Naive thymus-derived CD8-positive, alpha-beta T cell (primary cell): ENCODE results near the gene MTG1. TPM values are rescaled to one million over a fixed set of nuclear protein-coding genes. Genes with fewer than 3 reads are reported as not detected.
"Not testable (repeated sequence)": the region's sequence is repeated elsewhere in the genome, so short reads cannot be mapped to it uniquely, and the experiment has no call there.

ENCODE experiments used
- ATAC-seq, 2 donors: fragments of 150-1000 bp; cut with Tn5 transposase in 1 of 2; sonication (Bioruptor Pico), chemical (Tn5 transposase) in 1 of 2; 1 replicate in 1 of 2; 2 replicates in 1 of 2; pipeline ENCODE4 v1.10.0; 2021; ENCODE audit warnings: mild to moderate bottlenecking in 2 of 2, moderate library complexity in 2 of 2
- POLR2A ChIA-PET: fragments of 350-600 bp; sonication (Branson Sonifier 250); formaldehyde crosslinking; loops from one replicate; lab custom pipeline; 2021; ENCODE audit warnings: antibody characterized with exemption; lab: Charles Lee
- DNase-seq, 10 donors: peaks; one replicate each; pipeline versions ENCODE4 v3.0.0 to v3.0.0-alpha.2; 2020 to 2022
- H3K27ac Mint-ChIP-seq, 10 donors: one replicate each; pipeline ENCODE4 v1.8.0; 2020 to 2022; ENCODE audit warnings: mild to moderate bottlenecking in 10 of 10, mixed read lengths in 10 of 10, moderate library complexity in 4 of 10, inconsistent platforms in 1 of 10
- H3K27me3 Mint-ChIP-seq, 5 donors: one replicate each; pipeline ENCODE4 v1.8.0; 2021 to 2022; ENCODE audit warnings: mixed read lengths in 5 of 5
- H3K36me3 Mint-ChIP-seq, 3 donors: one replicate each; pipeline ENCODE4 v1.8.0; 2020 to 2022; ENCODE audit warnings: mixed read lengths in 3 of 3, mild to moderate bottlenecking in 2 of 3, inconsistent platforms in 1 of 3
- H3K4me1 Mint-ChIP-seq, 4 donors: one replicate each; pipeline ENCODE4 v1.8.0; 2021 to 2022; ENCODE audit warnings: mixed read lengths in 4 of 4
- H3K4me3 Mint-ChIP-seq, 10 donors: one replicate each; pipeline ENCODE4 v1.8.0; 2020 to 2022; ENCODE audit warnings: mild to moderate bottlenecking in 10 of 10, mixed read lengths in 10 of 10, moderate library complexity in 6 of 10, inconsistent platforms in 1 of 10
- H3K9me3 Mint-ChIP-seq, 9 donors: one replicate each; pipeline ENCODE4 v1.8.0; 2020 to 2022; ENCODE audit warnings: mixed read lengths in 9 of 9, mild to moderate bottlenecking in 3 of 9, inconsistent platforms in 1 of 9, moderate library complexity in 1 of 9
- polyA plus RNA-seq, 3 donors: library from polyadenylated mRNA; unstranded; fragments of 300-500 nt; fragmentation: Illumina TruSeq; gene quantifications; one replicate each; pipeline ENCODE4 v1.2.3, GENCODE V29; 2021
- total RNA-seq, 8 experiments: library from RNA in 2 of 8; stranded (reverse) in 2 of 8; gene quantifications; one replicate each; pipeline ENCODE4 v1.2.3 and lab custom pipeline; 2021 to 2026

MTG1 gene
- total and polyA plus RNA-seq, 5 experiments from 2014 or later, result 19.4 to 67.9 (median 37.9) TPM

- POLR2A ChIA-PET, result no interaction called here
- Mint-ChIP-seq H3K4me3 (peak overlapping the region in 8 of 10 donors; percentile 22 to 83 (median 46)), H3K9me3 (peaks cover 0 to under 1% (median 0%) of the 10 kb centered on the region in 9 donors), H3K27ac (no peak overlapping the region), H3K36me3 (peaks cover 0 to 14% (median 0%) of the 10 kb centered on the region in 3 donors), H3K27me3 (peaks cover 0 to 2% (median 0%) of the 10 kb centered on the region in 5 donors), H3K4me1 (peaks cover 2 to 9% (median 4%) of the 10 kb centered on the region in 4 donors)
- ATAC-seq, result peak; percentile 54 to 62
- DNase-seq, result no peak
These were observed 29.1 kb downstream of the MTG1 start for GRCh38 chr10:133422807-133423771.

- H3K4me3 Mint-ChIP-seq, H3K4me1 Mint-ChIP-seq, H3K27me3 Mint-ChIP-seq, POLR2A ChIA-PET, H3K36me3 Mint-ChIP-seq, H3K27ac Mint-ChIP-seq, DNase-seq: not testable (repeated sequence)
- ATAC-seq, result peak; percentile 21 to 43
- peaks cover 0 to 11% (median 3%) of the 10 kb centered on the region in 9 donors for H3K9me3 Mint-ChIP-seq
These were observed 30.1 kb downstream of the MTG1 start for GRCh38 chr10:133424102-133424501.

DNA sequence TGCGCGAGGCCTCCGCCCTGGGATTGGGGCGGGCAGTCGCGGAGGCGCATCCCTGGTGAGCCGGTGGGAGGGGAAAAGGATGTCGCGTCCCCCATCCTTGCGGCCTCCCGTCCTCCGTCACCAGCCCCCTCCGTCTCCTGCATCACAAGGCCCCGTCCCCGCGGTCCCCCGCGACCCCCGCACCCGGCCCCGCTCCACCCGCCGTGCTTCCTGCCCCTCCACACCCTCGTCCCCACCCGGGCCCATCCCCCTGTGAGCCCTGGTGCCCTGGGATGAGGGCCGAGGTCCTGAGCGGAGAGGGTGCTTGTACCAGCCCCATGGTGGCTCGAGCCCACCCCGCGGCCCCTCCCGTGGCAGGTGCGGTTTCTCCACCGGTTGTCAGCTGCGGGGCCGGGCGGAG is 30.6 kb downstream of the MTG1 start, which contains the start of gene SPRN:
TSS of gene SPRN (minus strand) at position 25 of the 400 bp plus-strand sequence. CDS start 944 bp downstream, outside the sequence.
- not testable (repeated sequence) for H3K36me3 Mint-ChIP-seq

GRCh38 chr10:133429571-133429970 is 35.6 kb downstream of the MTG1 start:
- H3K4me1 Mint-ChIP-seq, ATAC-seq, H3K27ac Mint-ChIP-seq, POLR2A ChIA-PET, H3K27me3 Mint-ChIP-seq, H3K4me3 Mint-ChIP-seq, DNase-seq, H3K36me3 Mint-ChIP-seq: not testable (repeated sequence)
- peaks cover 0 to 16% (median 9%) of the 10 kb centered on the region in 9 donors for H3K9me3 Mint-ChIP-seq

More for the DNA sequence above, 30.6 kb downstream of the MTG1 start, which contains the start of gene SPRN:
- Mint-ChIP-seq H3K9me3 (peaks cover 0 to 15% (median 8%) of the 10 kb centered on the region in 9 donors), H3K4me3 (peak within 1 kb of the TSS in 7 of 10 donors; percentile 22 to 83 (median 50))
- H3K4me1 Mint-ChIP-seq, DNase-seq, H3K27ac Mint-ChIP-seq, H3K27me3 Mint-ChIP-seq, POLR2A ChIA-PET: not testable (repeated sequence)
- ATAC-seq, result peak; percentile 13 to 20

- ATAC-seq, result not testable (repeated sequence)
These were observed 38.1 kb downstream of the MTG1 start for GRCh38 chr10:133431888-133432613.

DNA sequence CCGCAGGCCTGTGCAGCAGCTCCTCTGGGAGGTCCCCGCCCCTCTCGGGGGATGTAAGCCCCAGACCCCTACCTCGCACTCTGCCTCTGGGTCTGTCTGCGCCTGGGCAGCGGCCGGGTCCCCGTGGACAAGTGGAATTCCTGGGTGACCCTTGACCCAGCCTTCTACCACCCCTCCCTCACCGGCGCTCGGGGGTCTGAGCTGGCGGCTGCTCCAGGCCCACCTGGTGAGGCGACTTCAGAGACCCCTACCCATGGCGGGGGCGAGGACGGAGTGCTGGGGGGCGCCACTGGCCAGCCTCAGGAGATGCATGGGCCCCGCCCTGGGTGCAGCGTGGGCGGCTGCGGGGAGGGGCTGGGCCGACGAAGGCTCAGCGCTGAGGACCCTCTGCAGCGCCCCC is 38.8 kb downstream of the MTG1 start:
- peaks cover 4 to 10% (median 5%) of the 10 kb centered on the region in 3 donors for H3K36me3 Mint-ChIP-seq
- H3K9me3 Mint-ChIP-seq, result peaks cover 0 to 17% (median 9%) of the 10 kb centered on the region in 9 donors
- POLR2A ChIA-PET, H3K4me1 Mint-ChIP-seq, DNase-seq, H3K27ac Mint-ChIP-seq, H3K4me3 Mint-ChIP-seq, ATAC-seq: not testable (repeated sequence)
- peaks cover 6 to 25% (median 13%) of the 10 kb centered on the region in 5 donors for H3K27me3 Mint-ChIP-seq

More at GRCh38 chr10:133431888-133432613, 38.1 kb downstream of the MTG1 start:
- POLR2A ChIA-PET, H3K4me1 Mint-ChIP-seq, H3K36me3 Mint-ChIP-seq, H3K4me3 Mint-ChIP-seq, DNase-seq, H3K27ac Mint-ChIP-seq: not testable (repeated sequence)
- peaks cover 4 to 18% (median 13%) of the 10 kb centered on the region in 5 donors for H3K27me3 Mint-ChIP-seq
- peaks cover 0 to 17% (median 9%) of the 10 kb centered on the region in 9 donors for H3K9me3 Mint-ChIP-seq

- H3K4me3 Mint-ChIP-seq, result no peak overlapping the region
- ATAC-seq (no peak), DNase-seq (no peak)
- H3K4me1 Mint-ChIP-seq, result peaks cover 10 to 32% (median 24%) of the 10 kb centered on the region in 4 donors
- H3K36me3 Mint-ChIP-seq, result peaks cover 4 to 16% (median 5%) of the 10 kb centered on the region in 3 donors
- POLR2A ChIA-PET, result no interaction called here
- no peak overlapping the region for H3K27ac Mint-ChIP-seq
- peaks cover 8 to 46% (median 19%) of the 10 kb centered on the region in 5 donors for H3K27me3 Mint-ChIP-seq
- peaks cover 0 to 7% (median 0%) of the 10 kb centered on the region in 9 donors for H3K9me3 Mint-ChIP-seq
These were observed 44.8 kb downstream of the MTG1 start for GRCh38 chr10:133438711-133439273.

GRCh38 chr10:133439517-133440461 is 45.8 kb downstream of the MTG1 start:
- Mint-ChIP-seq H3K9me3 (peaks cover 0 to 7% (median under 1%) of the 10 kb centered on the region in 9 donors), H3K36me3 (peaks cover 4 to 16% (median 5%) of the 10 kb centered on the region in 3 donors), H3K27me3 (peaks cover 8 to 40% (median 14%) of the 10 kb centered on the region in 5 donors), H3K4me1 (peaks cover 10 to 32% (median 24%) of the 10 kb centered on the region in 4 donors), H3K27ac (no peak overlapping the region), H3K4me3 (no peak overlapping the region)
- no peak for DNase-seq
- no peak for ATAC-seq
- POLR2A ChIA-PET, result no interaction called here

- H3K27me3 Mint-ChIP-seq, result peaks cover 8 to 46% (median 22%) of the 10 kb centered on the region in 5 donors
- no peak overlapping the region for H3K27ac Mint-ChIP-seq
- H3K4me3 Mint-ChIP-seq, result no peak overlapping the region
- H3K36me3 Mint-ChIP-seq, result peaks cover 4 to 19% (median 5%) of the 10 kb centered on the region in 3 donors
- no peak for ATAC-seq
- peaks cover 14 to 32% (median 24%) of the 10 kb centered on the region in 4 donors for H3K4me1 Mint-ChIP-seq
- POLR2A ChIA-PET, result no interaction called here
- no peak for DNase-seq
- peaks cover 0 to 16% (median 4%) of the 10 kb centered on the region in 9 donors for H3K9me3 Mint-ChIP-seq
These were observed 46.8 kb downstream of the MTG1 start for GRCh38 chr10:133440633-133441285.

- ATAC-seq, result not testable (repeated sequence)
These were observed 47.4 kb downstream of the MTG1 start for GRCh38 chr10:133441356-133441755.

More at GRCh38 chr10:133441356-133441755, 47.4 kb downstream of the MTG1 start:
- Mint-ChIP-seq H3K36me3 (peaks cover 3 to 19% (median 5%) of the 10 kb centered on the region in 3 donors), H3K9me3 (peaks cover 0 to 16% (median 3%) of the 10 kb centered on the region in 9 donors), H3K27me3 (peaks cover 8 to 44% (median 19%) of the 10 kb centered on the region in 5 donors), H3K27ac (peak overlapping the region in 1 of 10 donors; percentile 66), H3K4me1 (peaks cover 14 to 32% (median 24%) of the 10 kb centered on the region in 4 donors)
- DNase-seq, POLR2A ChIA-PET, H3K4me3 Mint-ChIP-seq: not testable (repeated sequence)
